Breast epithelium (tissue), 4 donors: Measurements from ENCODE around the gene STARD10. TPM values are rescaled to one million over a fixed set of nuclear protein-coding genes. Genes with fewer than 3 reads are reported as not detected.

Source experiments
- DNase-seq, 2 donors: peaks; one replicate each; pipeline ENCODE4 v3.0.0-alpha.2; 2019; ENCODE audit warnings: low spot score in 2 of 2
- H3K27ac ChIP-seq, 2 donors: fragments of 200-600 bp; sonication (generic) in 1 of 2; one replicate each; pipeline ENCODE4 v1.5.1; 2016 to 2019; ENCODE audit warnings: mild to moderate bottlenecking in 1 of 2
- H3K27me3 ChIP-seq, 2 donors: fragments of 200-600 bp; sonication (generic) in 1 of 2; one replicate each; pipeline versions ENCODE4 v1.5.1 to v1.6.0; 2017 to 2019; ENCODE audit warnings: control low read depth in 1 of 2, mild to moderate bottlenecking in 1 of 2
- H3K36me3 ChIP-seq: fragments of 200-600 bp; one replicate; pipeline ENCODE4 v1.5.1; 2019
- H3K4me1 ChIP-seq, 2 donors: fragments of 200-600 bp; sonication (generic); one replicate each; pipeline ENCODE4 v1.5.1; 2016 to 2019; ENCODE audit warnings: control low read depth in 1 of 2
- H3K4me3 ChIP-seq, 3 donors: fragments of 200-600 bp; sonication (generic); 1 replicate in 2 of 3; 2 replicates in 1 of 3; pipeline ENCODE4 v1.5.1; 2016 to 2019; ENCODE audit warnings: mild to moderate bottlenecking in 3 of 3, moderate library complexity in 2 of 3
- H3K9me3 ChIP-seq, 2 donors: fragments of 200-600 bp; sonication (generic) in 1 of 2; one replicate each; pipeline ENCODE4 v1.5.1; 2016 to 2019; ENCODE audit warnings: control low read depth in 1 of 2
- POLR2A ChIP-seq: fragments of 450-650 bp; IDR thresholded peaks from one replicate; pipeline ENCODE4 v1.6.1; 2016; ENCODE audit warnings: antibody characterized with exemption, mild to moderate bottlenecking, moderate library complexity
- POLR2AphosphoS5 ChIP-seq, 3 donors: sonication (generic); formaldehyde crosslinking; IDR thresholded peaks; one replicate each; pipeline ENCODE4 v1.6.1; 2017; ENCODE audit warnings: antibody characterized with exemption in 3 of 3
- intact Hi-C: fragments of 100-400 bp; cut with DNase I; formaldehyde crosslinking; loops from one replicate; pipeline ENCODE4 v1.15.1; 2023; ENCODE audit warnings: low total_unique reads
- total RNA-seq, 3 donors: library from RNA; depleted of rRNA; stranded (reverse); fragments of >200 nt; gene quantifications; one replicate each; pipeline ENCODE4 v1.1.0, GENCODE V29; 2016
- TF ChIP-seq, protein P1 (sequence below), 3 donors: fragments of 450-650 bp; IDR thresholded peaks; one replicate each; pipeline ENCODE4 v1.5.1; 2016 to 2017; ENCODE audit warnings: antibody characterized with exemption in 3 of 3, mild to moderate bottlenecking in 3 of 3, moderate library complexity in 3 of 3

The STARD10 gene
- total RNA-seq, 3 donors from 2014 or later = 20.6 to 117 (median 93.7) TPM

DNA sequence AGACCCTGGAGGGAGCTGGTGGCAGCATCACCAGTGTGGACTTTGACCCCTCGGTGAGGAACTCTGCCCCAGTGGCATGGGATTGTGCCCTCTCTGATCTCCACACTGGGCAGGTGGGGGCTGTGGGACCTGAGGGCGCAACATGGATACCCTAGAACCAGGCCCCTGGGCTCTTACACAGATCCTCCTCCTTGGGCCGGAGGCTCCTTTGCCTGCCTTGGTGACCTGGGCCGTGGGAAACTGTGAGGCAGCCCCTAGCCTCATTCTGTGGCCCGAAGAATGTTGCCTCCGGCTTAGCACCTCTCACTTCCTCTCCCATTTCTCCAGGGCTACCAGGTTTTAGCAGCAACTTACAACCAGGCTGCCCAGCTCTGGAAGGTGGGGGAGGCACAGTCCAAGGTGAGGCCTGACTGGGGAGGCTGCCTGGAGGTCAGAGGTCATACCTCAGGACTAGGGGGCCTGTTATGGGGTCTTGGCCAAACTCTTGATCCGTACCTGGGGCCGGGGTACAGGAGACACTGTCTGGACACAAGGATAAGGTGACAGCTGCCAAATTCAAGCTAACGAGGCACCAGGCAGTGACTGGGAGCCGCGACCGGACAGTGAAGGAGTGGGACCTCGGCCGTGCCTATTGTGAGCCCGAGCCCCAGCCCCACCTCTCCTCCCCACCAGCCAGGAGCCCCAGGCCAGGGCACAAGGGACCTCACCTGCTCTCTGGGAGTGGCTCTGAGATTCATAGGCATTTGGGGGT lies 32.5 kb upstream of the STARD10 start:
- no peak for DNase-seq
- no peaks in the 10 kb centered on the region for H3K9me3 ChIP-seq
- no peaks in the 10 kb centered on the region for H3K27me3 ChIP-seq
- intact Hi-C loops = loop anchor here (5.0 kb wide), 1 partner anchor 316 kb away; the partner anchor contains the start of gene FCHSD2
- no peak overlapping the region for H3K4me3 ChIP-seq
- peaks cover 0 to 8% of the 10 kb centered on the region in 2 donors for H3K4me1 ChIP-seq
- H3K27ac ChIP-seq = no peak overlapping the region
- H3K36me3 ChIP-seq = no peaks in the 10 kb centered on the region
- TF ChIP-seq POLR2AphosphoS5 (IDR thresholded peaks at IDR 0.05) (no peak), POLR2A (no peak)

DNA sequence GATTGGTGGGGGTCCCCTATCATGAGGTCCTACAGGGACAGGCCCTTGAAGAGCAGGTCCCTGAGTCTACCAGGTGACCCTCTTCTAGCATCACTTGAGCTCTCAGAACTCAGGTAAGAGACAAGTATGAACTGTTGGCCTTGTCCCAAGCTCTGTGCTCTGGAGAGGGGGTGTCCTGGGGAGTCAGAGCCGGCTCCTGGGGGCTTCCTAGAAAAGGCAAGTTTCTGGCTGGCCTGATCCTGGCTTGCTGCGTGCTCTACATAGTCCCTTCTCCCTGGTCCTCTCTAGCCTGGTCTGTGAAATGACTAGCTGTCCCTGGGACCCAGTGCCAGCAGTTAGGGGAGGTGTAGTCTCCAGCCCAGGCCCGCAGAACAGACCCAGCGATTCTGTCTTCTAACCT lies 31.8 kb upstream of the STARD10 start:
- intact Hi-C loops = loop anchor here (5.0 kb wide), 1 partner anchor 317 kb away; the partner anchor contains the start of gene FCHSD2
- TF ChIP-seq POLR2AphosphoS5 (IDR thresholded peaks at IDR 0.05) (no peak), POLR2A (no peak)
- TF ChIP-seq, protein P1, sequence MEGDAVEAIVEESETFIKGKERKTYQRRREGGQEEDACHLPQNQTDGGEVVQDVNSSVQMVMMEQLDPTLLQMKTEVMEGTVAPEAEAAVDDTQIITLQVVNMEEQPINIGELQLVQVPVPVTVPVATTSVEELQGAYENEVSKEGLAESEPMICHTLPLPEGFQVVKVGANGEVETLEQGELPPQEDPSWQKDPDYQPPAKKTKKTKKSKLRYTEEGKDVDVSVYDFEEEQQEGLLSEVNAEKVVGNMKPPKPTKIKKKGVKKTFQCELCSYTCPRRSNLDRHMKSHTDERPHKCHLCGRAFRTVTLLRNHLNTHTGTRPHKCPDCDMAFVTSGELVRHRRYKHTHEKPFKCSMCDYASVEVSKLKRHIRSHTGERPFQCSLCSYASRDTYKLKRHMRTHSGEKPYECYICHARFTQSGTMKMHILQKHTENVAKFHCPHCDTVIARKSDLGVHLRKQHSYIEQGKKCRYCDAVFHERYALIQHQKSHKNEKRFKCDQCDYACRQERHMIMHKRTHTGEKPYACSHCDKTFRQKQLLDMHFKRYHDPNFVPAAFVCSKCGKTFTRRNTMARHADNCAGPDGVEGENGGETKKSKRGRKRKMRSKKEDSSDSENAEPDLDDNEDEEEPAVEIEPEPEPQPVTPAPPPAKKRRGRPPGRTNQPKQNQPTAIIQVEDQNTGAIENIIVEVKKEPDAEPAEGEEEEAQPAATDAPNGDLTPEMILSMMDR (IDR thresholded peaks at IDR 0.05) = no peak
- no peaks in the 10 kb centered on the region for H3K36me3 ChIP-seq
- peaks cover 4 to 8% of the 10 kb centered on the region in 2 donors for H3K4me1 ChIP-seq
- no peaks in the 10 kb centered on the region for H3K9me3 ChIP-seq
- H3K4me3 ChIP-seq = no peak overlapping the region
- H3K27me3 ChIP-seq = no peaks in the 10 kb centered on the region
- DNase-seq = no peak
- H3K27ac ChIP-seq = no peak overlapping the region

DNA sequence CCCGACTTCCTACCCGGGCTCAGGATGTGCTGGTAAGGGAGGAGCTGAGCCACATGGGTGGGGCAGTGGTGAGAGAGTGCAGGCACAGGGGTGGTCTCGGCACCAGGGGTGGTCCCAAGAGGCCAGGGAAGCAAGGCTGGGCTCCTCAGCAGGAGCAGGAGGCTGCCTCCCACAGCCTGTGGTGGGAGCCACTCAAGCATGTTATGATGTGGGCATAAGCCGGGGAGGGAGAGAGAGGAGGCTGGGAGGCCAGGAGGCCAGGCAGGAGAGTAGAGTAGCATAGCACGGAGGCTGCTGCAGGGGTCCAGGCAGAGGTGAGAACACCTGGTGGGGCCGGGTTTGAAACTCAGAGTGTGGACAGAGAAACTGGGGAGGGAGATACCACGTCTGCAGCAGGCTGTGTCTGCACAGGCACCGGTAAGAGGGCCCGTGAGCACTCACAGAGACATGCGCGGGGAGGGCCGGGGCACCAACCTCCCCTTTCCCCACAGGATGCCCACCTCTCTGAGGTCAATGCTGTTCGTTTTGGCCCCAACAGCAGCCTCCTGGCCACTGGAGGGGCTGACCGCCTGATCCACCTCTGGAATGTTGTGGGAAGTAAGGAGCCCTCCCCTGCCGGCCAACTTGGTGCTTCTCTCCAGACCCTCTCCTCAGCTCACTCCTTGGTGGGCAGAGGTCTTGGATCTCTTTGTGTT lies 31.1 kb upstream of the STARD10 start:
- Histone ChIP-seq H3K9me3 (no peaks in the 10 kb centered on the region), H3K4me3 (no peak overlapping the region), H3K27me3 (no peaks in the 10 kb centered on the region), H3K36me3 (no peaks in the 10 kb centered on the region), H3K4me1 (peaks cover 4 to 8% of the 10 kb centered on the region in 2 donors), H3K27ac (no peak overlapping the region)
- DNase-seq = no peak
- no peak for TF ChIP-seq POLR2AphosphoS5 (IDR thresholded peaks at IDR 0.05)
- TF ChIP-seq, protein P1 (IDR thresholded peaks at IDR 0.05) = no peak
- no peak for TF ChIP-seq POLR2A
- intact Hi-C loops = loop anchor here (5.0 kb wide), 1 partner anchor 317 kb away; the partner anchor contains the start of gene FCHSD2

DNA sequence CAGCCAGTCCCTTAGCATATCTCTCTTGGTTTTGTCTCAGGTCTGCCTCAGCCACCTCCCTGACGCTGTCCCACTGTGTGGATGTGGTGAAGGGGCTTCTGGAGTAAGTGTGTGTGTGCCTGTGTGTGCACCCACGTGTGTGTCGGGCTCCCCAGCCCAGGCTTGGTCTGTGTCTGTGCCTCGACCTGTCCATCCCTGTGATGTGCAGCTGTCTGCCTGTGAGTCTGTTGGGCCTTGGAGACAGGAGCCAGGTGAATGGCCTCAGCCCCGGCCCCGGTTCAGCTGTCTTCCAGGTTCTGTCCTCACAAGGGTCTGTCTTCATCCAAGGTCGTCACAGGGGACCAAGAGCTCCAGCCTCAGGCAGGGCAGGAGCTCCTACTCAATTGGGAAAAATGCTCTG lies 30.2 kb upstream of the STARD10 start:
- intact Hi-C loops = no loop called here
- H3K27me3 ChIP-seq = no peaks in the 10 kb centered on the region
- no peaks in the 10 kb centered on the region for H3K36me3 ChIP-seq
- no peak overlapping the region for H3K4me3 ChIP-seq
- peaks cover 4 to 8% of the 10 kb centered on the region in 2 donors for H3K4me1 ChIP-seq
- no peak for DNase-seq
- H3K9me3 ChIP-seq = no peaks in the 10 kb centered on the region
- TF ChIP-seq, protein P1 (IDR thresholded peaks at IDR 0.05) = no peak
- TF ChIP-seq POLR2AphosphoS5 (IDR thresholded peaks at IDR 0.05) (no peak), POLR2A (no peak)
- H3K27ac ChIP-seq = no peak overlapping the region

DNA sequence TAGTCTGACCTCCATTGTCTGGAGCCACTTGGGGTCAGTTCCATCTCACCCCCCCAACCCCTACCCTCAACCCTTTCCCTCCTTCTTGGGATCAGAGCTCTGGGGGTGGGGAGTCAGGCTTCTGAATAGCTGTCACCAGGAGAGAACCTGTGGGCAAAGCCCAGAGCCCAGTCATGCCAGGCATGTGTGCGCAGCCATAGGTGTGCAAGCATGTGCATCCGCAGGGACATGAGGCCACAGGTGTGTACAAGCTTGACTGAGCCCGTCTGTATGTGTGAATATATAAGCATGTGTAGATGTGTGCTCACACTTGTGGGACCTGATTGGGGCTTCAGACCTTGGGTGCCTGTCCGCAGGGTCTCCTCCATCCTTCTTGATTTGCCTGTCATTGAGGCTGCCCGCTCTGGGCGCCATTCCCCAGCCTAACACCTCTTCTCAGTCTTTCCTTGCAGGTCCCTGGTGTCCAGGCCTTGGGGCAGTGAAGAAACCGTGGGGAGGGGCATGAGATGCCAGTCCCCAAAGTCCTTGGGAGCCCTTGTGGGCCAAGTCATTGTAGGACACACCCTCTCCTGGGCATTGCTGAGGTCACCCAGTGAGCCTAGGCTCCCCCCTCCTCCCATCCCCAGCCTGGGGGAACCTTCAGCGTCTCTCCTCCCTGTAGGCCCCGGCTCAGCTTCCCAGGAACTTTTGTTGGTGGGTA lies 29.4 kb upstream of the STARD10 start:
- H3K27me3 ChIP-seq = no peaks in the 10 kb centered on the region
- H3K36me3 ChIP-seq = no peaks in the 10 kb centered on the region
- no peak for DNase-seq
- H3K27ac ChIP-seq = peak overlapping the region; percentile 60 to 71
- peaks cover 4 to 8% of the 10 kb centered on the region in 2 donors for H3K4me1 ChIP-seq
- intact Hi-C loops = no loop called here
- TF ChIP-seq POLR2AphosphoS5 (IDR thresholded peaks at IDR 0.05) (no peak), POLR2A (no peak)
- TF ChIP-seq, protein P1 (IDR thresholded peaks at IDR 0.05) = no peak
- H3K4me3 ChIP-seq = no peak overlapping the region
- H3K9me3 ChIP-seq = no peaks in the 10 kb centered on the region
